Measurements from ENCODE around the gene PARN. TPM values are rescaled to one million over a fixed set of nuclear protein-coding genes. Genes with fewer than 3 reads are reported as not detected.

Gene PARN
- total and polyA plus RNA-seq, 9 of the 15 experiments (the other 6 are each of a cell fraction or from before 2014, with no cell fraction given): 9.6 to 51.3 (median 40.4) TPM

DNA sequence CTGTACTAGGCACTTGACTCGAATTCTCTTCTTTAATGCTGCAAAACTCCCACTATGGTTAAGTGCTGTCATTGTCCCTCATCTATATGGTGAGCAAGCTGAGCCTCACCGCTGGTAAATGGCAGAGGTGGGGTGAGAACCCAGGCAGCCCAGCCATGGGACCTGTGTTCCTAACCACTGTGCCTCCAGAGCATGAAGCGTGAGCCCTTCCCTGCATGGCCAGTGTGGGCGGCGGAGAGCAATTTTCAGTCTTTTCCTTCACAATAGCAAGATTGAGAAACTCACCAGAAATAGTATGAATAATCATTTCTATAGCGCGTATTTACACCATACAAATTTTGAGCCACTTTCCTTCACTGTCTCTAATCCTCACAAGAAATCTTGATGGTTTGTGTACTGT lies 11.9 kb upstream of the PARN start:
- DNase-seq (ENCODE audit: extremely low read depth in 1 of 4, low spot score in 3 of 4) (peak in 1 of 4 experiments; percentile 21), FAIRE-seq (no peak), ATAC-seq (peak; percentile 71)
- Histone ChIP-seq H3K79me2 (ENCODE audit: control insufficient read depth, insufficient read depth, low read length) (peaks cover 64% of the 10 kb centered on the region), H2AFZ (ENCODE audit: low read depth, low read length) (no peak overlapping the region), H3K9ac (ENCODE audit: insufficient read depth in 1 of 2, low read depth in 2 of 2, low read length in 2 of 2) (no peak overlapping the region), H3K4me1 (replicated peaks in 1 of 2; ENCODE audit: control insufficient read depth in 2 of 2, insufficient read depth in 2 of 2, low read length in 2 of 2) (no peaks in the 10 kb centered on the region), H3K27me3 (ENCODE audit: control insufficient read depth in 2 of 2, insufficient read depth in 2 of 2, low read length in 2 of 2) (no peaks in the 10 kb centered on the region), H3K9me3 (replicated peaks; ENCODE audit: control insufficient read depth, insufficient read depth, low read depth, low read length) (no peaks in the 10 kb centered on the region), H3K4me3 (no peak overlapping the region), H3K36me3 (ENCODE audit: control insufficient read depth, insufficient read depth, low read length) (peaks cover 87% of the 10 kb centered on the region), H4K20me1 (replicated peaks; ENCODE audit: control insufficient read depth, insufficient read depth, low read length) (no peaks in the 10 kb centered on the region; the same call in 1 of the 2 replicates), H3K27ac (ENCODE audit: extremely low read depth, low read depth, low read length) (no peak overlapping the region; the same call in 2 of the 3 replicates), H3K9me1 (ENCODE audit: control insufficient read depth, insufficient read depth, low read length) (no peaks in the 10 kb centered on the region), H3K4me2 (ENCODE audit: insufficient read depth, low read length) (no peak overlapping the region)
- intact Hi-C loops (cut with micrococcal nuclease): no loop called here
- TF ChIP-seq, protein P1, sequence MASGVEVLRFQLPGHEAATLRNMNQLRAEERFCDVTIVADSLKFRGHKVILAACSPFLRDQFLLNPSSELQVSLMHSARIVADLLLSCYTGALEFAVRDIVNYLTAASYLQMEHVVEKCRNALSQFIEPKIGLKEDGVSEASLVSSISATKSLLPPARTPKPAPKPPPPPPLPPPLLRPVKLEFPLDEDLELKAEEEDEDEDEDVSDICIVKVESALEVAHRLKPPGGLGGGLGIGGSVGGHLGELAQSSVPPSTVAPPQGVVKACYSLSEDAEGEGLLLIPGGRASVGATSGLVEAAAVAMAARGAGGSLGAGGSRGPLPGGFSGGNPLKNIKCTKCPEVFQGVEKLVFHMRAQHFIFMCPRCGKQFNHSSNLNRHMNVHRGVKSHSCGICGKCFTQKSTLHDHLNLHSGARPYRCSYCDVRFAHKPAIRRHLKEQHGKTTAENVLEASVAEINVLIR (CRISPR knock-in tag; IDR thresholded peaks at IDR 0.05): no peak
- TF ChIP-seq, protein P2, sequence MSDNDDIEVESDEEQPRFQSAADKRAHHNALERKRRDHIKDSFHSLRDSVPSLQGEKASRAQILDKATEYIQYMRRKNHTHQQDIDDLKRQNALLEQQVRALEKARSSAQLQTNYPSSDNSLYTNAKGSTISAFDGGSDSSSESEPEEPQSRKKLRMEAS (CRISPR knock-in tag; IDR thresholded peaks at IDR 0.05): 0 out of 2 replicates have a peak, but pooled peaks have one; percentile 16
- in situ Hi-C loops (cut with MboI): loop anchor here (25.0 kb wide), 1 partner anchor 1870 kb away; no protein-coding TSS in a partner anchor
- no TSS peak for BruUV-seq (replicated peaks)
- ChIA-PET POLR2A (interaction anchor here (0.7 to 4.0 kb wide), 6 partner anchors 8 to 1204 kb away, joined by 3 to 26 read pairs (median 4); partner anchors contain the start of genes BFAR and PARN), CTCF (ENCODE audit: low intra/inter-chr PET ratio) (no interaction called here)
- 91% methylated on average over 5 of the region's 7 CpGs for WGBS (ENCODE audit: insufficient coverage, low coverage, missing lambda C conversion rate)

DNA sequence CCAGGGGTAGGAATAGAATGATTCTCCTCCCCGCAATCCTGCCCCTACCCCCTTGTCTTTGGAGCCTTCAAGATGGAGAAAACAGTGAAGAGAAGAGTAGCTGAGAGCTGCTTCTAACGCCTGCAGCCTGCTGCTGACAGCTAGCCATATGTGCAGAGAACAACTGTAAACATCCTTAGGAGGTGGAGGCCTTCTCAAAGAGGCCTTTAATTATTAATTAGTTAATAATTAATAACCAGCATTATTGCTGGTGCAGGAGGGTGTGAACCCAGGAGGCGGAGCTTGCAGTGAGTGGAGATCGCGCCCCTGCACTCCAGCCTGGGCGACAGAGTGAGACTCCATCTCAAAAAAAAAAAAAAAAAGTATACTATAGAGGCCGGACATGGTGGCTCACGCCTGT lies 11.1 kb upstream of the PARN start:
- H3K9ac ChIP-seq (ENCODE audit: insufficient read depth in 1 of 2, low read depth in 2 of 2, low read length in 2 of 2): no peak overlapping the region
- no peak for FAIRE-seq
- CTCF ChIA-PET (ENCODE audit: low intra/inter-chr PET ratio): no interaction called here
- DNase-seq (ENCODE audit: extremely low read depth in 1 of 4, low spot score in 3 of 4): no peak
- no peak overlapping the region for H2AFZ ChIP-seq (ENCODE audit: low read depth, low read length)
- H3K4me1 ChIP-seq (replicated peaks in 1 of 2; ENCODE audit: control insufficient read depth in 2 of 2, insufficient read depth in 2 of 2, low read length in 2 of 2): no peaks in the 10 kb centered on the region
- intact Hi-C loops (cut with micrococcal nuclease) (no loop called here), in situ Hi-C loops (cut with MboI) (loop anchor here (25.0 kb wide), 1 partner anchor 1871 kb away; no protein-coding TSS in a partner anchor)
- no peak overlapping the region for H3K4me2 ChIP-seq (ENCODE audit: insufficient read depth, low read length)
- no peaks in the 10 kb centered on the region for H3K27me3 ChIP-seq (ENCODE audit: control insufficient read depth in 2 of 2, insufficient read depth in 2 of 2, low read length in 2 of 2)
- POLR2A ChIA-PET: interaction anchor here (0.8 to 4.0 kb wide), 3 partner anchors 9 to 11 kb away, joined by 3 to 26 read pairs (median 5); partner anchors contain the start of gene BFAR
- H4K20me1 ChIP-seq (replicated peaks; ENCODE audit: control insufficient read depth, insufficient read depth, low read length): no peaks in the 10 kb centered on the region; the same call in 1 of the 2 replicates
- no peaks in the 10 kb centered on the region for H3K9me1 ChIP-seq (ENCODE audit: control insufficient read depth, insufficient read depth, low read length)
- H3K36me3 ChIP-seq (ENCODE audit: control insufficient read depth, insufficient read depth, low read length): peaks cover 80% of the 10 kb centered on the region
- BruUV-seq (replicated peaks): no TSS peak
- WGBS (ENCODE audit: insufficient coverage, low coverage, missing lambda C conversion rate): 92% methylated on average over 6 of the region's 8 CpGs
- ATAC-seq: no peak
- no peak overlapping the region for H3K27ac ChIP-seq (ENCODE audit: extremely low read depth, low read depth, low read length)
- peaks cover 71% of the 10 kb centered on the region for H3K79me2 ChIP-seq (ENCODE audit: control insufficient read depth, insufficient read depth, low read length)
- no peaks in the 10 kb centered on the region for H3K9me3 ChIP-seq (replicated peaks; ENCODE audit: control insufficient read depth, insufficient read depth, low read depth, low read length)
- TF ChIP-seq DACH1 (IDR thresholded peaks at IDR 0.05; ENCODE audit: partially characterized antibody) (peak; percentile 69), ZNF696 (CRISPR knock-in tag; conservative IDR thresholded peaks at IDR 0.05) (no peak)
- H3K4me3 ChIP-seq: no peak overlapping the region

All from K562 (cell line).